K562 (cell line): ENCODE results near the gene HSD17B12. TPM values are rescaled to one million over a fixed set of nuclear protein-coding genes. Genes with fewer than 3 reads are reported as not detected.

Source experiments
- MAFF ChIP-seq: IDR thresholded peaks from 2 replicates; pipeline ENCODE4 v1.6.1; 2012; ENCODE audit warnings: low read length, improper control_type of control experiment
- POLR2AphosphoS5 ChIP-seq: IDR thresholded peaks from 2 replicates; pipeline ENCODE4 v1.6.1; 2011; ENCODE audit warnings: mild to moderate bottlenecking, low read depth, low read length, moderate library complexity; ENCODE audit not compliant: control insufficient read depth, insufficient read depth
- POLR2B ChIP-seq: fragments of 450-650 bp; IDR thresholded peaks from 2 replicates; pipeline ENCODE4 v1.6.1; 2018; ENCODE audit warnings: low read depth; ENCODE audit not compliant: partially characterized antibody
- TRIM24 ChIP-seq, 2 experiments: fragments of 450-650 bp; IDR thresholded peaks; 2 replicates each; pipeline ENCODE4 v1.6.1; 2016
- ZNF174 ChIP-seq: fragments of 250-450 bp; sonication (Bioruptor Pico); IDR thresholded peaks from 2 replicates; pipeline ENCODE4 v1.4.0; 2020; ENCODE audit warnings: mild to moderate bottlenecking
- ZNF445 ChIP-seq: fragments of 250-450 bp; sonication (Bioruptor Pico); IDR thresholded peaks from 2 replicates; pipeline ENCODE4 v1.4.0; 2020; ENCODE audit warnings: low read depth, mild to moderate bottlenecking, moderate library complexity
- ZNF449 ChIP-seq: fragments of 250-450 bp; sonication (Bioruptor Pico); IDR thresholded peaks from 2 replicates; pipeline ENCODE4 v1.8.0; 2022; ENCODE audit warnings: moderate library complexity, mild to moderate bottlenecking, inconsistent platforms
- ZNF644 ChIP-seq: fragments of 200-800 bp; sonication (Bioruptor generic); IDR thresholded peaks from 2 replicates; pipeline ENCODE4 v1.6.1; 2016; ENCODE audit warnings: low read depth, missing genetic modification characterization, missing compliant biosample characterization
- ZSCAN29 ChIP-seq: fragments of 450-650 bp; IDR thresholded peaks from 2 replicates; pipeline ENCODE4 v1.6.1; 2017
- polyA plus RNA-seq, 8 experiments: library from polyadenylated mRNA; depleted of rRNA in 4 of 8; stranded (reverse) in 5 of 8; unstranded in 3 of 8; fragments of >200 nt; fragmentation: Nextera tagmentation in 2 of 8; fragmentation: Illumina TruSeq in 1 of 8; extraction: Ambion mirVana in 2 of 8; extraction: Trizol in 1 of 8; gene quantifications; 2 replicates each; pipeline versions ENCODE4 v1.2.1 to v1.2.3, GENCODE V29; 2011 to 2014; ENCODE audit warnings: inconsistent platforms in 1 of 8, missing spikeins in 1 of 8
- total RNA-seq, 7 experiments: library from RNA; depleted of rRNA in 6 of 7; stranded (reverse); fragments of >200 nt in 6 of 7; fragmentation: Illumina TruSeq in 2 of 7; extraction: Trizol in 2 of 7; gene quantifications; 2 replicates each; pipeline versions ENCODE4 v1.2.1 to v1.2.3, GENCODE V29; 2011 to 2021; ENCODE audit warnings: low replicate concordance in 1 of 7
- TF ChIP-seq, protein P1 (sequence below), 2 experiments: fragments of 150-350 bp in 1 of 2; IDR thresholded peaks; 2 replicates each; pipeline ENCODE4 v1.6.1; 2012 to 2016; ENCODE audit warnings: low read depth in 2 of 2, low read length in 2 of 2, mild to moderate bottlenecking in 1 of 2, moderate library complexity in 1 of 2
- TF ChIP-seq, protein P2 (sequence below): fragments of 250-450 bp; sonication (Bioruptor Pico); IDR thresholded peaks from 2 replicates; pipeline ENCODE4 v1.5.0; 2020; ENCODE audit warnings: mild to moderate bottlenecking, borderline replicate concordance

Gene HSD17B12
- total and polyA plus RNA-seq, 9 of the 15 experiments (the other 6 are each of a cell fraction or from before 2014, with no cell fraction given), result 9.1 to 34.5 (median 23.3) TPM

DNA sequence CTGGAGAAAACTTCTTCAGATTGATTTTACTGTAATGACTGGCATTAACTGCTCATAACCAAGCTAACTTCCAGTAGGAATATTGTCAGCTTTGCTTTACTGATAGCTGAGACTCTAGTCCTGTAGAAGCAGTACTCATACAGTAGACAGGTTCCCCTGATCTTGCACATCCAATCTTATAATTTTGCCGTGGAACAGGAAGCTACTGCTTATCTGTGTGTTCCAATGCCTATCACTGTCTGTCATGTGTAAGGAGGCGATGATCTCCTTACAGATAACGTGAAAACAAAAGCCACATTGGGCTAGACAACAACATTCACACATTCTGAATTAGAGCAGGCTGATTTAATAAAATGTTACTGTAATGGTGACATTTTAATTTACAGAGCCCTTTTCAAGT, 13.2 kb downstream of the HSD17B12 start (continued):
- TF ChIP-seq ZNF449 (no peak), ZNF445 (CRISPR knock-in tag) (no peak), POLR2AphosphoS5 (peak; percentile 67; the same call in 1 of the 2 replicates), ZNF644 (tag) (0 out of 2 replicates have a peak, but pooled peaks have one; percentile 64), ZNF174 (CRISPR knock-in tag) (no peak), ZSCAN29 (no peak), MAFF (no peak), TRIM24 (IDR thresholded peaks at IDR 0.05) (peak; percentile 47 to 67; a peak in 2 of 4 replicates), POLR2B (no peak)
- TF ChIP-seq, protein P1, sequence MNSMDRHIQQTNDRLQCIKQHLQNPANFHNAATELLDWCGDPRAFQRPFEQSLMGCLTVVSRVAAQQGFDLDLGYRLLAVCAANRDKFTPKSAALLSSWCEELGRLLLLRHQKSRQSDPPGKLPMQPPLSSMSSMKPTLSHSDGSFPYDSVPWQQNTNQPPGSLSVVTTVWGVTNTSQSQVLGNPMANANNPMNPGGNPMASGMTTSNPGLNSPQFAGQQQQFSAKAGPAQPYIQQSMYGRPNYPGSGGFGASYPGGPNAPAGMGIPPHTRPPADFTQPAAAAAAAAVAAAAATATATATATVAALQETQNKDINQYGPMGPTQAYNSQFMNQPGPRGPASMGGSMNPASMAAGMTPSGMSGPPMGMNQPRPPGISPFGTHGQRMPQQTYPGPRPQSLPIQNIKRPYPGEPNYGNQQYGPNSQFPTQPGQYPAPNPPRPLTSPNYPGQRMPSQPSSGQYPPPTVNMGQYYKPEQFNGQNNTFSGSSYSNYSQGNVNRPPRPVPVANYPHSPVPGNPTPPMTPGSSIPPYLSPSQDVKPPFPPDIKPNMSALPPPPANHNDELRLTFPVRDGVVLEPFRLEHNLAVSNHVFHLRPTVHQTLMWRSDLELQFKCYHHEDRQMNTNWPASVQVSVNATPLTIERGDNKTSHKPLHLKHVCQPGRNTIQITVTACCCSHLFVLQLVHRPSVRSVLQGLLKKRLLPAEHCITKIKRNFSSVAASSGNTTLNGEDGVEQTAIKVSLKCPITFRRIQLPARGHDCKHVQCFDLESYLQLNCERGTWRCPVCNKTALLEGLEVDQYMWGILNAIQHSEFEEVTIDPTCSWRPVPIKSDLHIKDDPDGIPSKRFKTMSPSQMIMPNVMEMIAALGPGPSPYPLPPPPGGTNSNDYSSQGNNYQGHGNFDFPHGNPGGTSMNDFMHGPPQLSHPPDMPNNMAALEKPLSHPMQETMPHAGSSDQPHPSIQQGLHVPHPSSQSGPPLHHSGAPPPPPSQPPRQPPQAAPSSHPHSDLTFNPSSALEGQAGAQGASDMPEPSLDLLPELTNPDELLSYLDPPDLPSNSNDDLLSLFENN (IDR thresholded peaks at IDR 0.05; ENCODE audit: low read depth in 2 of 2, low read length in 2 of 2), result no peak
- TF ChIP-seq, protein P2, sequence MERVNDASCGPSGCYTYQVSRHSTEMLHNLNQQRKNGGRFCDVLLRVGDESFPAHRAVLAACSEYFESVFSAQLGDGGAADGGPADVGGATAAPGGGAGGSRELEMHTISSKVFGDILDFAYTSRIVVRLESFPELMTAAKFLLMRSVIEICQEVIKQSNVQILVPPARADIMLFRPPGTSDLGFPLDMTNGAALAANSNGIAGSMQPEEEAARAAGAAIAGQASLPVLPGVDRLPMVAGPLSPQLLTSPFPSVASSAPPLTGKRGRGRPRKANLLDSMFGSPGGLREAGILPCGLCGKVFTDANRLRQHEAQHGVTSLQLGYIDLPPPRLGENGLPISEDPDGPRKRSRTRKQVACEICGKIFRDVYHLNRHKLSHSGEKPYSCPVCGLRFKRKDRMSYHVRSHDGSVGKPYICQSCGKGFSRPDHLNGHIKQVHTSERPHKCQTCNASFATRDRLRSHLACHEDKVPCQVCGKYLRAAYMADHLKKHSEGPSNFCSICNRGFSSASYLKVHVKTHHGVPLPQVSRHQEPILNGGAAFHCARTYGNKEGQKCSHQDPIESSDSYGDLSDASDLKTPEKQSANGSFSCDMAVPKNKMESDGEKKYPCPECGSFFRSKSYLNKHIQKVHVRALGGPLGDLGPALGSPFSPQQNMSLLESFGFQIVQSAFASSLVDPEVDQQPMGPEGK (CRISPR knock-in tag), result no peak
